ENCODE results near the gene C9orf153. TPM values are rescaled to one million over a fixed set of nuclear protein-coding genes. Genes with fewer than 3 reads are reported as not detected.

C9orf153 gene
- total and polyA plus RNA-seq, 2 experiments from 2014 or later = not detected

DNA sequence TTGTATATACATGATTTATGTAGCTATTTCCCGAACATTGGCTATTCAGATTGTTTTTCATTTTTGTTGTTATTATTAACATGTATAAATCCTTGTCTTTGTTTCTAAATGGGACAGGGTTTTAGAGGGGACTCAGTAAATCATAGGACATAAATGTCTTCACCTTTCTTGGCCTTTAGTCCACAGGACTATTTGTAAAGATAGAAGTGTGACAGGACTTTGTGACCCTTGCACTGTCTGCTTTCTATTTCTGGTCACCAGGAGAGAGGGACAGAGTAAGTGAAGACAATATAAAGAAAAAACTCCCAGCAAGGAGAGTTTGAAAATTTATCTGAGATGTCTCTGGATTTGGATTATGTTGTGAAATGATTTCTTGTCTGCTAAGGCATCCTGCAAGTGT is 81.5 kb downstream of the C9orf153 start:
- Histone ChIP-seq H3K27ac (peak overlapping the region; percentile 2), H3K36me3 (replicated peaks; ENCODE audit: insufficient read depth, low read depth) (no peaks in the 10 kb centered on the region), H3K9me3 (ENCODE audit: low read depth) (no peaks in the 10 kb centered on the region), H4K20me1 (ENCODE audit: insufficient read depth, poor library complexity, severe bottlenecking) (no peaks in the 10 kb centered on the region), H3K4me1 (ENCODE audit: insufficient read depth) (no peaks in the 10 kb centered on the region), H3K4me3 (no peak overlapping the region), H2AFZ (no peak overlapping the region), H3K79me2 (no peaks in the 10 kb centered on the region), H3K4me2 (peak overlapping the region; percentile 17), H3K27me3 (no peaks in the 10 kb centered on the region), H3K9me2 (replicated peaks; ENCODE audit: insufficient read depth) (no peaks in the 10 kb centered on the region)
- WGBS (ENCODE audit: low lambda C conversion rate, missing lambda C conversion rate) = 55% methylated on average over 1 of the region's 1 CpG
- no peak for TF ChIP-seq EZH2phosphoT487 (IDR thresholded peaks at IDR 0.05; ENCODE audit: low read depth, severe bottlenecking, unreplicated experiment)
- TF ChIP-seq, protein P1, sequence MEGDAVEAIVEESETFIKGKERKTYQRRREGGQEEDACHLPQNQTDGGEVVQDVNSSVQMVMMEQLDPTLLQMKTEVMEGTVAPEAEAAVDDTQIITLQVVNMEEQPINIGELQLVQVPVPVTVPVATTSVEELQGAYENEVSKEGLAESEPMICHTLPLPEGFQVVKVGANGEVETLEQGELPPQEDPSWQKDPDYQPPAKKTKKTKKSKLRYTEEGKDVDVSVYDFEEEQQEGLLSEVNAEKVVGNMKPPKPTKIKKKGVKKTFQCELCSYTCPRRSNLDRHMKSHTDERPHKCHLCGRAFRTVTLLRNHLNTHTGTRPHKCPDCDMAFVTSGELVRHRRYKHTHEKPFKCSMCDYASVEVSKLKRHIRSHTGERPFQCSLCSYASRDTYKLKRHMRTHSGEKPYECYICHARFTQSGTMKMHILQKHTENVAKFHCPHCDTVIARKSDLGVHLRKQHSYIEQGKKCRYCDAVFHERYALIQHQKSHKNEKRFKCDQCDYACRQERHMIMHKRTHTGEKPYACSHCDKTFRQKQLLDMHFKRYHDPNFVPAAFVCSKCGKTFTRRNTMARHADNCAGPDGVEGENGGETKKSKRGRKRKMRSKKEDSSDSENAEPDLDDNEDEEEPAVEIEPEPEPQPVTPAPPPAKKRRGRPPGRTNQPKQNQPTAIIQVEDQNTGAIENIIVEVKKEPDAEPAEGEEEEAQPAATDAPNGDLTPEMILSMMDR (IDR thresholded peaks at IDR 0.05; ENCODE audit: poor library complexity) = no peak
- no peak for TF ChIP-seq EZH2 (IDR thresholded peaks at IDR 0.05; ENCODE audit: borderline replicate concordance)
- DNase-seq (ENCODE audit: low spot score) = no peak

DNA sequence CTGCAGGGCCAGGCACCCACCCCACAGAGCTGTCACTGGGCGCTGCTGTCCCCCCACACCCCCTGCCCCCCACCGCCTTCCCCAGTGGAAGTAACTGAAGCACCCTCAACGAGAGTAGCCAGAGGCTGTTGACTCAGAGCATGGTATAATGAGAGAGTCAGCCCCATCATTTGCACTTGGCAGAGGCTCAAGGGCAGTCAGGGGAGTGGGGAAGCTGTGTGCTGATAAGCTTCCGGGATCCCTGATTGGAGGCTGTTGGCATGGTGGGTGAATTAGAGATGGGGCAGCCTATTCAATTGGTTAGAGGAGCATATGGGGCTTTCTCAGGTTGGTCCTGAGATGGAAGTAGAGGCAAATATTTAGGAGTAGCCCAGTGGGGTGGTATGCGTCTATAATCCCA is 83.0 kb downstream of the C9orf153 start:
- no peaks in the 10 kb centered on the region for H3K36me3 ChIP-seq (replicated peaks; ENCODE audit: insufficient read depth, low read depth)
- H3K27ac ChIP-seq = no peak overlapping the region
- no peaks in the 10 kb centered on the region for H3K9me3 ChIP-seq (ENCODE audit: low read depth)
- 81% methylated on average over 5 of the region's 5 CpGs for WGBS (ENCODE audit: low lambda C conversion rate, missing lambda C conversion rate)
- no peak overlapping the region for H3K4me2 ChIP-seq
- DNase-seq (ENCODE audit: low spot score) = no peak
- no peak overlapping the region for H2AFZ ChIP-seq
- H3K27me3 ChIP-seq = no peaks in the 10 kb centered on the region
- no peaks in the 10 kb centered on the region for H3K79me2 ChIP-seq
- H3K4me3 ChIP-seq = no peak overlapping the region
- no peaks in the 10 kb centered on the region for H4K20me1 ChIP-seq (ENCODE audit: insufficient read depth, poor library complexity, severe bottlenecking)
- no peaks in the 10 kb centered on the region for H3K4me1 ChIP-seq (ENCODE audit: insufficient read depth)
- H3K9me2 ChIP-seq (replicated peaks; ENCODE audit: insufficient read depth) = no peaks in the 10 kb centered on the region
- TF ChIP-seq EZH2phosphoT487 (IDR thresholded peaks at IDR 0.05; ENCODE audit: low read depth, severe bottlenecking, unreplicated experiment) (no peak), EZH2 (IDR thresholded peaks at IDR 0.05; ENCODE audit: borderline replicate concordance) (no peak)
- TF ChIP-seq, protein P1 (IDR thresholded peaks at IDR 0.05; ENCODE audit: poor library complexity) = no peak

DNA sequence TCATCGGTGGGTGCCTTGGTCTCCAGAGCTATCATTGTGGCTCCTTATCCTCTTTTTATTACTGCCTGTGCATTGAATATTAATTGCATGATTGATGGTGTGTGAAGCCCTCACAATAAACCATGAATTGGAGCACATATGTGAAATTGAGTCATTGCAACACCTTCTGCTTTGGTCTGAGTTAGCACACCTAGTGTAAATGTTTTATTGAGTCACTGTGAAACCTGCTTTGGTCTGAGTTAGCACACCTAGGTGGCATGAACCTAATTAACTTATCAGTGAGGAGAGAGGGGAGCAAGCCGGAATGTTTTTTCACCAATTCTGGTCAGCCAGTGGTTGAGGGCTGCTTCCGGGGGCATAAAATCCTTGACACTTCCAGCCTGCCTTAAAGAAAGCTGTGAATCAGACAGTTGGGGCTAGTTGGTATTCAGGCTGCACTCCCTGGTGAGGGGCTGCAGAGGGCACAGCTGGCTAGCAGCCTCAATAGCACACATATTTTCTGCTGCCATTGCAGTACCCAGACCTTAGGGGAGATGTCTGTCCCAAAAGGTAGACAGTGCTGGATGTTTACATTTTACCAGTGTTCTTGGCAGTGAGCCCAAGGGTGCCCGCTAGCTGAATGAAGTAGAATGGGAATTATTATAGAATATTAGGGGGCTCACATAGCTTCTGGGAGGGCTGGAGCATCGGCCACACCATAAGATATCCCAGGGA is 83.6 kb downstream of the C9orf153 start:
- no peak for DNase-seq (ENCODE audit: low spot score)
- no peaks in the 10 kb centered on the region for H4K20me1 ChIP-seq (ENCODE audit: insufficient read depth, poor library complexity, severe bottlenecking)
- no peak overlapping the region for H3K4me2 ChIP-seq
- H3K27ac ChIP-seq = no peak overlapping the region
- 83% methylated on average over 5 of the region's 5 CpGs for WGBS (ENCODE audit: low lambda C conversion rate, missing lambda C conversion rate)
- no peaks in the 10 kb centered on the region for H3K79me2 ChIP-seq
- no peak overlapping the region for H2AFZ ChIP-seq
- TF ChIP-seq EZH2 (IDR thresholded peaks at IDR 0.05; ENCODE audit: borderline replicate concordance) (no peak), EZH2phosphoT487 (IDR thresholded peaks at IDR 0.05; ENCODE audit: low read depth, severe bottlenecking, unreplicated experiment) (no peak)
- TF ChIP-seq, protein P1 (IDR thresholded peaks at IDR 0.05; ENCODE audit: poor library complexity) = no peak
- H3K4me1 ChIP-seq (ENCODE audit: insufficient read depth) = no peaks in the 10 kb centered on the region
- H3K9me2 ChIP-seq (replicated peaks; ENCODE audit: insufficient read depth) = no peaks in the 10 kb centered on the region
- no peaks in the 10 kb centered on the region for H3K9me3 ChIP-seq (ENCODE audit: low read depth)
- H3K4me3 ChIP-seq = no peak overlapping the region
- H3K27me3 ChIP-seq = no peaks in the 10 kb centered on the region
- H3K36me3 ChIP-seq (replicated peaks; ENCODE audit: insufficient read depth, low read depth) = no peaks in the 10 kb centered on the region

Measured in hepatocyte (in vitro differentiated cells).